IMR-90 (cell line): ENCODE measurements around the gene GHR.

Experiments
- ELK1 ChIP-seq: fragments of 150-350 bp; IDR thresholded peaks from 2 replicates; pipeline ENCODE4 v1.6.1; 2016; ENCODE audit warnings: low read depth, mild to moderate bottlenecking, low read length, moderate library complexity, borderline replicate concordance
- TF ChIP-seq, protein P1 (sequence below): conservative IDR thresholded peaks from 2 replicates; pipeline ENCODE4 v1.5.1; 2012; ENCODE audit warnings: mild to moderate bottlenecking, low read depth, low read length, improper control_type of control experiment

GRCh38 chr5:42520957-42521356 lies 97.7 kb downstream of the GHR start:
- TF ChIP-seq, protein P1, sequence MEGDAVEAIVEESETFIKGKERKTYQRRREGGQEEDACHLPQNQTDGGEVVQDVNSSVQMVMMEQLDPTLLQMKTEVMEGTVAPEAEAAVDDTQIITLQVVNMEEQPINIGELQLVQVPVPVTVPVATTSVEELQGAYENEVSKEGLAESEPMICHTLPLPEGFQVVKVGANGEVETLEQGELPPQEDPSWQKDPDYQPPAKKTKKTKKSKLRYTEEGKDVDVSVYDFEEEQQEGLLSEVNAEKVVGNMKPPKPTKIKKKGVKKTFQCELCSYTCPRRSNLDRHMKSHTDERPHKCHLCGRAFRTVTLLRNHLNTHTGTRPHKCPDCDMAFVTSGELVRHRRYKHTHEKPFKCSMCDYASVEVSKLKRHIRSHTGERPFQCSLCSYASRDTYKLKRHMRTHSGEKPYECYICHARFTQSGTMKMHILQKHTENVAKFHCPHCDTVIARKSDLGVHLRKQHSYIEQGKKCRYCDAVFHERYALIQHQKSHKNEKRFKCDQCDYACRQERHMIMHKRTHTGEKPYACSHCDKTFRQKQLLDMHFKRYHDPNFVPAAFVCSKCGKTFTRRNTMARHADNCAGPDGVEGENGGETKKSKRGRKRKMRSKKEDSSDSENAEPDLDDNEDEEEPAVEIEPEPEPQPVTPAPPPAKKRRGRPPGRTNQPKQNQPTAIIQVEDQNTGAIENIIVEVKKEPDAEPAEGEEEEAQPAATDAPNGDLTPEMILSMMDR, result no peak
- TF ChIP-seq ELK1, result no peak
